HepG2 (cell line): ENCODE results near the gene TSNAX. TPM values are rescaled to one million over a fixed set of nuclear protein-coding genes. Genes with fewer than 3 reads are reported as not detected.

Experiments used
- ATAC-seq: fragments of 200-7000 bp; cut with Tn5 transposase; 3 replicates; pipeline ENCODE4 v1.9.1; 2020; ENCODE audit warnings: mild to moderate bottlenecking, moderate library complexity
- BruUV-seq: library from RNA; stranded (reverse); fragments of 400-500 nt; replicated peaks from 2 replicates; lab custom pipeline; 2021; lab: Mats Ljungman, UMichigan
- CTCF ChIA-PET: fragments of 300-600 bp; formaldehyde crosslinking; extraction: SDS; loops from one replicate; lab custom pipeline; 2021; ENCODE audit warnings: low total read pairs, inconsistent platforms, low intra/inter-chr PET ratio; lab: Yijun Ruan, JAX
- POLR2A ChIA-PET: fragments of 350-600 bp; sonication (Branson Sonifier 250); formaldehyde crosslinking; loops from one replicate; lab custom pipeline; 2020; ENCODE audit warnings: antibody characterized with exemption, inconsistent platforms; lab: Yijun Ruan, JAX
- DNase-seq: peaks from one replicate; pipeline ENCODE4 v3.0.0-alpha.2; 2015; ENCODE audit warnings: low spot score
- FAIRE-seq: peaks from 3 replicates; lab custom pipeline; 2011; peaks lifted over from hg19 to GRCh38; lab: Jason Lieb, UNC
- H2AFZ ChIP-seq: one replicate; pipeline ENCODE4 v1.6.1; 2011; ENCODE audit warnings: low read length, inconsistent platforms
- H3K27ac ChIP-seq: fragments of 300-600 bp; 3 replicates; pipeline ENCODE4 v1.8.0; 2011; ENCODE audit warnings: mixed run types, mild to moderate bottlenecking, mixed read lengths, low read length, inconsistent platforms; ENCODE audit not compliant: insufficient read depth; ENCODE audit errors: extremely low read length
- H3K27me3 ChIP-seq, 2 experiments: fragments of 200-600 bp in 1 of 2; 2 replicates in 1 of 2; 3 replicates in 1 of 2; pipeline versions ENCODE4 v1.6.0 to v1.8.0; 2011; ENCODE audit warnings: low read length in 2 of 2, mild to moderate bottlenecking in 2 of 2, moderate library complexity in 2 of 2, inconsistent platforms in 1 of 2; ENCODE audit not compliant: insufficient read depth in 2 of 2, control insufficient read depth in 1 of 2
- H3K36me3 ChIP-seq, 2 experiments: fragments of 200-600 bp in 1 of 2; replicated peaks in 1 of 2; 2 replicates in 1 of 2; 3 replicates in 1 of 2; pipeline versions ENCODE4 v1.5.1 to v1.8.0; 2011; ENCODE audit warnings: low read length in 2 of 2, inconsistent platforms in 1 of 2; ENCODE audit not compliant: insufficient read depth in 2 of 2, control insufficient read depth in 1 of 2
- H3K4me1 ChIP-seq: 2 replicates; pipeline ENCODE4 v1.5.1; 2012; ENCODE audit warnings: low read length, inconsistent platforms; ENCODE audit not compliant: insufficient read depth
- H3K4me2 ChIP-seq: 2 replicates; pipeline ENCODE4 v1.6.0; 2011; ENCODE audit warnings: low read depth, low read length, inconsistent platforms
- H3K4me3 ChIP-seq, 3 experiments: fragments of 200-600 bp in 1 of 3; sonication (generic), shearing (Covaris generic) in 1 of 3; replicated peaks in 1 of 3; 2 replicates each; pipeline ENCODE4 v1.5.1; 2011 to 2016; ENCODE audit warnings: low read length in 3 of 3, inconsistent platforms in 2 of 3, low read depth in 2 of 3, mild to moderate bottlenecking in 2 of 3, control low read depth in 1 of 3, mixed read lengths in 1 of 3; ENCODE audit not compliant: insufficient read depth in 1 of 3
- H3K79me2 ChIP-seq: one replicate; pipeline ENCODE4 v1.6.1; 2011; ENCODE audit warnings: low read length, inconsistent platforms; ENCODE audit not compliant: insufficient read depth
- H3K9ac ChIP-seq: 2 replicates; pipeline ENCODE4 v1.6.0; 2011; ENCODE audit warnings: mild to moderate bottlenecking, low read depth, low read length, inconsistent platforms; ENCODE audit not compliant: insufficient read depth
- H3K9me3 ChIP-seq: 2 replicates; pipeline ENCODE4 v1.5.1; 2012; ENCODE audit warnings: mild to moderate bottlenecking, low read length
- H4K20me1 ChIP-seq: 2 replicates; pipeline ENCODE4 v1.6.0; 2011; ENCODE audit warnings: inconsistent platforms, mild to moderate bottlenecking, low read length, moderate library complexity; ENCODE audit not compliant: insufficient read depth
- GATA4 ChIP-seq: sonication (generic); IDR thresholded peaks from 2 replicates; pipeline ENCODE4 v1.6.1; 2016; ENCODE audit warnings: antibody characterized with exemption, low read depth, borderline replicate concordance
- HINFP ChIP-seq: sonication (generic); formaldehyde crosslinking; IDR thresholded peaks from 2 replicates; pipeline ENCODE4 v1.4.0; 2020; ENCODE audit warnings: low read depth, mild to moderate bottlenecking, missing genetic modification reagents
- SATB2 ChIP-seq: sonication (generic); formaldehyde crosslinking; IDR thresholded peaks from 2 replicates; pipeline ENCODE4 v1.5.0; 2020; ENCODE audit warnings: missing genetic modification reagents
- SIN3A ChIP-seq: IDR thresholded peaks from 2 replicates; pipeline ENCODE4 v1.6.1; 2011; ENCODE audit warnings: low read depth, mild to moderate bottlenecking, control low read depth, low read length, borderline replicate concordance
- ZBTB4 ChIP-seq: sonication (generic); formaldehyde crosslinking; IDR thresholded peaks from 2 replicates; pipeline ENCODE4 v1.4.0; 2020; ENCODE audit warnings: missing genetic modification reagents, mild to moderate bottlenecking, borderline replicate concordance
- ZFP91 ChIP-seq: sonication (generic); formaldehyde crosslinking; IDR thresholded peaks from 2 replicates; pipeline ENCODE4 v1.9.0; 2022; ENCODE audit warnings: missing genetic modification reagents, mild to moderate bottlenecking, borderline replicate concordance
- ZFY ChIP-seq: sonication (generic); formaldehyde crosslinking; IDR thresholded peaks from 2 replicates; pipeline ENCODE4 v1.4.0; 2020; ENCODE audit warnings: missing genetic modification reagents
- ZNF274 ChIP-seq: sonication (generic); formaldehyde crosslinking; IDR thresholded peaks from 2 replicates; pipeline ENCODE4 v1.5.1; 2020; ENCODE audit warnings: mild to moderate bottlenecking, missing genetic modification reagents
- ZNF414 ChIP-seq: sonication (generic); formaldehyde crosslinking; IDR thresholded peaks from 2 replicates; pipeline ENCODE4 v1.5.0; 2020; ENCODE audit warnings: missing genetic modification reagents
- ZNF607 ChIP-seq: sonication (generic); formaldehyde crosslinking; IDR thresholded peaks from 2 replicates; pipeline ENCODE4 v1.5.1; 2020; ENCODE audit warnings: missing genetic modification reagents, mild to moderate bottlenecking, borderline replicate concordance
- WGBS: methylation state at CpG from one replicate; pipeline ENCODE4 v1.1.6; 2017; ENCODE audit warnings: low lambda C conversion rate; 5-methylcytosine and 5-hydroxymethylcytosine counted together
- in situ Hi-C: cut with HindIII; loops from 2 replicates; pipeline ENCODE4 v1.10.0; 2017; ENCODE audit warnings: low pct_unique_long_range_greater_than_20kb; ENCODE audit not compliant: extremely low pct_ligation_motif_present
- intact Hi-C: fragments of 100-400 bp; cut with micrococcal nuclease; formaldehyde crosslinking; loops from one replicate; pipeline ENCODE4 v1.10.0; 2022; ENCODE audit not compliant: unreplicated experiment
- polyA plus RNA-seq, 8 experiments: library from polyadenylated mRNA; depleted of rRNA in 3 of 8; stranded (reverse) in 7 of 8; unstranded in 1 of 8; fragments of >200 nt; fragmentation: Illumina TruSeq in 4 of 8; extraction: Trizol in 4 of 8; gene quantifications; 2 replicates each; pipeline versions ENCODE4 v1.2.1 to v1.2.3, GENCODE V29; 2011 to 2016; ENCODE audit warnings: low read depth in 4 of 8, missing spikeins in 1 of 8, mixed read lengths in 1 of 8; ENCODE audit not compliant: insufficient read depth in 1 of 8
- total RNA-seq, 5 experiments: library from RNA; depleted of rRNA; stranded (reverse); fragments of >200 nt; fragmentation: Illumina TruSeq; extraction: Trizol; gene quantifications; 2 replicates each; pipeline ENCODE4 v1.2.3, GENCODE V29; 2016; ENCODE audit warnings: low read depth in 1 of 5
- TF ChIP-seq, protein P1 (sequence below): sonication (generic); formaldehyde crosslinking; IDR thresholded peaks from 2 replicates; pipeline ENCODE4 v1.4.0; 2020; ENCODE audit warnings: low read depth, mild to moderate bottlenecking, missing genetic modification reagents

Gene TSNAX
- total and polyA plus RNA-seq, 2 of the 13 experiments (the other 11 are each of a cell fraction or from before 2014, with no cell fraction given), result 13.2 to 46.2 TPM

- 0 out of 2 replicates have a peak, but pooled peaks have one; percentile 40 for TF ChIP-seq ZNF274
- peak; percentile 91; the same call in 1 of the 2 replicates for TF ChIP-seq ZFP91 (CRISPR knock-in tag)
- TF ChIP-seq, protein P1, sequence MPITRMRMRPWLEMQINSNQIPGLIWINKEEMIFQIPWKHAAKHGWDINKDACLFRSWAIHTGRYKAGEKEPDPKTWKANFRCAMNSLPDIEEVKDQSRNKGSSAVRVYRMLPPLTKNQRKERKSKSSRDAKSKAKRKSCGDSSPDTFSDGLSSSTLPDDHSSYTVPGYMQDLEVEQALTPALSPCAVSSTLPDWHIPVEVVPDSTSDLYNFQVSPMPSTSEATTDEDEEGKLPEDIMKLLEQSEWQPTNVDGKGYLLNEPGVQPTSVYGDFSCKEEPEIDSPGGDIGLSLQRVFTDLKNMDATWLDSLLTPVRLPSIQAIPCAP (CRISPR knock-in tag), result no peak
- TF ChIP-seq SATB2 (CRISPR knock-in tag), result no peak
- TF ChIP-seq GATA4, result peak; percentile 14; the same call in 1 of the 2 replicates
- TF ChIP-seq ZNF607 (CRISPR knock-in tag), result peak; percentile 96
Measured at GRCh38 chr1:231528172-231529029, at the start of gene TSNAX (continued).

GRCh38 chr1:231478811-231479210 is 49.7 kb upstream of the TSNAX start:
- no peak for DNase-seq
- Histone ChIP-seq H3K27ac (no peak overlapping the region), H3K4me2 (no peak overlapping the region), H2AFZ (no peak overlapping the region), H4K20me1 (no peaks in the 10 kb centered on the region), H3K4me1 (no peaks in the 10 kb centered on the region), H3K9ac (no peak overlapping the region), H3K4me3 (no peak overlapping the region), H3K27me3 (peaks cover 0 to 7% of the 10 kb centered on the region in 2 experiments; a peak in 3 of 5 replicates), H3K36me3 (no peaks in the 10 kb centered on the region), H3K9me3 (no peaks in the 10 kb centered on the region), H3K79me2 (no peaks in the 10 kb centered on the region)
- CTCF ChIA-PET, result no interaction called here
- POLR2A ChIA-PET, result no interaction called here
- no peak for ATAC-seq
- WGBS, result 78% methylated on average over 9 of the region's 9 CpGs
- FAIRE-seq, result no peak
- no TSS peak for BruUV-seq
- in situ Hi-C loops (no loop called here), intact Hi-C loops (no loop called here)
- TF ChIP-seq HINFP (no peak), SIN3A (no peak), ZNF414 (CRISPR knock-in tag) (no peak), ZBTB4 (CRISPR knock-in tag) (no peak), ZFY (no peak)
